GM12878 (cell line): Measurements from ENCODE around the gene GRIK3. TPM values are rescaled to one million over a fixed set of nuclear protein-coding genes. Genes with fewer than 3 reads are reported as not detected.

Source experiments
- ATAC-seq: fragments of 200-7000 bp; cut with Tn5 transposase; 3 replicates; pipeline ENCODE4 v1.9.1; 2020; ENCODE audit warnings: mild to moderate bottlenecking, moderate library complexity
- BruUV-seq: library from RNA; stranded (reverse); fragments of 400-500 nt; replicated peaks from 2 replicates; lab custom pipeline; 2021; lab: Mats Ljungman, UMichigan
- CTCF ChIA-PET: fragments of 300-600 bp; sonication (Branson Sonifier 250); formaldehyde crosslinking; extraction: SDS; loops from one replicate; lab custom pipeline; 2021; ENCODE audit warnings: inconsistent platforms; lab: Yijun Ruan, JAX
- POLR2A ChIA-PET: fragments of 350-600 bp; formaldehyde crosslinking; extraction: SDS; loops from one replicate; lab custom pipeline; 2021; ENCODE audit warnings: inconsistent platforms; lab: Charles Lee
- RAD21 ChIA-PET: fragments of 300-600 bp; sonication (Branson Sonifier 250); formaldehyde crosslinking; loops from one replicate; lab custom pipeline; 2023; ENCODE audit warnings: antibody characterized with exemption; ENCODE audit not compliant: unreplicated experiment; lab: Charles Lee
- SMC1A ChIA-PET: fragments of 300-600 bp; sonication (Branson Sonifier 250); formaldehyde crosslinking; loops from one replicate; lab custom pipeline; 2023; ENCODE audit not compliant: unreplicated experiment, uncharacterized antibody; lab: Charles Lee
- DNase-seq: peaks from one replicate; pipeline ENCODE4 v3.0.0-alpha.2; 2011; ENCODE audit warnings: low read depth, low spot score
- FAIRE-seq: peaks from 3 replicates; lab custom pipeline; 2011; peaks lifted over from hg19 to GRCh38; lab: Jason Lieb, UNC
- H2AFZ ChIP-seq: 2 replicates; pipeline ENCODE4 v1.6.0; 2011; ENCODE audit warnings: low read depth, low read length, control low read depth; ENCODE audit not compliant: control insufficient read depth
- H3K27ac ChIP-seq: 2 replicates; pipeline ENCODE4 v1.5.1; 2011; ENCODE audit warnings: control low read depth; ENCODE audit not compliant: control insufficient read depth, insufficient read depth
- H3K27me3 ChIP-seq, 2 experiments: replicated peaks in 1 of 2; 2 replicates each; pipeline versions ENCODE4 v1.6.0 to v1.6.1; 2011; ENCODE audit warnings: low read length in 1 of 2; ENCODE audit not compliant: control insufficient read depth in 2 of 2, insufficient read depth in 2 of 2
- H3K36me3 ChIP-seq, 2 experiments: 2 replicates each; pipeline ENCODE4 v1.5.1; 2011; ENCODE audit warnings: low read length in 1 of 2; ENCODE audit not compliant: control insufficient read depth in 2 of 2, insufficient read depth in 2 of 2
- H3K4me1 ChIP-seq: 2 replicates; pipeline ENCODE4 v1.6.1; 2011; ENCODE audit warnings: mild to moderate bottlenecking, low read length, moderate library complexity, mixed read lengths; ENCODE audit not compliant: control insufficient read depth, insufficient read depth
- H3K4me2 ChIP-seq: 2 replicates; pipeline ENCODE4 v1.6.0; 2011; ENCODE audit warnings: control low read depth; ENCODE audit not compliant: control insufficient read depth, insufficient read depth
- H3K4me3 ChIP-seq: fragments of 200-600 bp; sonication (generic); 2 replicates; pipeline ENCODE4 v1.5.1; 2016
- H3K79me2 ChIP-seq: 2 replicates; pipeline ENCODE4 v1.6.0; 2011; ENCODE audit warnings: low read length; ENCODE audit not compliant: control insufficient read depth, insufficient read depth
- H3K9ac ChIP-seq: 2 replicates; pipeline ENCODE4 v1.8.0; 2011; ENCODE audit warnings: low read length, control low read depth, mixed read lengths; ENCODE audit not compliant: control insufficient read depth, insufficient read depth
- H3K9me3 ChIP-seq: replicated peaks from 3 replicates; pipeline ENCODE4 v1.5.1; 2011; ENCODE audit warnings: mild to moderate bottlenecking, low read length; ENCODE audit not compliant: control insufficient read depth, insufficient read depth
- H4K20me1 ChIP-seq: 2 replicates; pipeline ENCODE4 v1.6.0; 2011; ENCODE audit not compliant: control insufficient read depth, insufficient read depth
- ATF7 ChIP-seq: fragments of 450-650 bp; IDR thresholded peaks from 2 replicates; pipeline ENCODE4 v1.6.1; 2016; ENCODE audit warnings: low read depth, mild to moderate bottlenecking
- BHLHE40 ChIP-seq, 2 experiments: fragments of 450-650 bp in 1 of 2; IDR thresholded peaks; 2 replicates each; pipeline ENCODE4 v1.6.1; 2011 to 2017; ENCODE audit warnings: low read depth in 2 of 2, borderline replicate concordance in 1 of 2, improper control_type of control experiment in 1 of 2, low read length in 1 of 2, mild to moderate bottlenecking in 1 of 2
- CREB1 ChIP-seq: IDR thresholded peaks from 2 replicates; pipeline ENCODE4 v1.6.1; 2012; ENCODE audit warnings: low read depth, mild to moderate bottlenecking, inconsistent platforms
- CREM ChIP-seq: IDR thresholded peaks from 2 replicates; pipeline ENCODE4 v1.6.1; 2014; ENCODE audit warnings: antibody characterized with exemption, low read depth
- DPF2 ChIP-seq: fragments of 450-650 bp; IDR thresholded peaks from 2 replicates; pipeline ENCODE4 v1.6.1; 2017; ENCODE audit warnings: mild to moderate bottlenecking
- EED ChIP-seq: sonication (generic); IDR thresholded peaks from 2 replicates; pipeline ENCODE4 v1.6.1; 2016; ENCODE audit warnings: antibody characterized with exemption, low read depth
- ESRRA ChIP-seq: IDR thresholded peaks from 2 replicates; pipeline ENCODE4 v1.6.1; 2012; ENCODE audit warnings: mild to moderate bottlenecking, low read length, improper control_type of control experiment
- JUNB ChIP-seq: IDR thresholded peaks from 2 replicates; pipeline ENCODE4 v1.6.1; 2016; ENCODE audit warnings: antibody characterized with exemption, mild to moderate bottlenecking
- MAX ChIP-seq: IDR thresholded peaks from 2 replicates; pipeline ENCODE4 v1.6.1; 2012; ENCODE audit warnings: low read depth, low read length, improper control_type of control experiment
- MEF2A ChIP-seq: IDR thresholded peaks from 2 replicates; pipeline ENCODE4 v1.6.1; 2011; ENCODE audit warnings: low read depth, mild to moderate bottlenecking, low read length, moderate library complexity; ENCODE audit not compliant: insufficient read depth
- NR2C1 ChIP-seq: fragments of 450-650 bp; IDR thresholded peaks from 2 replicates; pipeline ENCODE4 v1.6.1; 2017; ENCODE audit warnings: antibody characterized with exemption, mild to moderate bottlenecking, moderate library complexity
- NRF1 ChIP-seq: conservative IDR thresholded peaks from 2 replicates; pipeline ENCODE4 v1.6.1; 2011; ENCODE audit warnings: mild to moderate bottlenecking, low read depth, low read length, improper control_type of control experiment
- WGBS: methylation state at CpG from one replicate; pipeline ENCODE4 v1.1.6; 2016; ENCODE audit warnings: low lambda C conversion rate; ENCODE audit not compliant: insufficient replicate concordance, insufficient coverage; ENCODE audit errors: missing lambda C conversion rate; 5-methylcytosine and 5-hydroxymethylcytosine counted together
- in situ Hi-C: fragments of 300-500 bp; cut with MboI; formaldehyde crosslinking; loops from 9 replicates; pipeline ENCODE4 v1.14.3; 2018; ENCODE audit warnings: mixed read lengths
- intact Hi-C: fragments of 100-400 bp; cut with micrococcal nuclease; formaldehyde crosslinking; loops from one replicate; pipeline ENCODE4 v1.14.2; 2022; ENCODE audit not compliant: unreplicated experiment
- polyA plus RNA-seq, 11 experiments: library from polyadenylated mRNA; depleted of rRNA in 4 of 11; unstranded in 6 of 11; stranded (reverse) in 5 of 11; fragments of >200 nt; fragmentation: Nextera tagmentation in 4 of 11; fragmentation: Illumina TruSeq in 1 of 11; extraction: Ambion mirVana in 4 of 11; extraction: Trizol in 1 of 11; gene quantifications; 1 replicate in 1 of 11; 2 replicates in 10 of 11; pipeline versions ENCODE4 v1.2.1 to v1.2.3, GENCODE V29; 2011 to 2016; ENCODE audit warnings: inconsistent platforms in 2 of 11, missing spikeins in 2 of 11, low read depth in 1 of 11
- total RNA-seq, 4 experiments: library from RNA; depleted of rRNA in 3 of 4; stranded (reverse); fragments of >200 nt in 3 of 4; fragmentation: Illumina TruSeq in 1 of 4; extraction: Trizol in 1 of 4; gene quantifications; 2 replicates each; pipeline versions ENCODE4 v1.2.1 to v1.2.3, GENCODE V29; 2013 to 2021
- TF ChIP-seq, protein P1 (sequence below): IDR thresholded peaks from 2 replicates; pipeline ENCODE4 v1.6.1; 2012; ENCODE audit warnings: low read length, inconsistent platforms

GRIK3 gene
- total and polyA plus RNA-seq, 10 of the 15 experiments (the other 5 are each of a cell fraction or from before 2014, with no cell fraction given): not detected

- no peak for DNase-seq
- no TSS peak for BruUV-seq
- H3K9ac ChIP-seq: no peak overlapping the region
- in situ Hi-C loops (no loop called here), intact Hi-C loops (no loop called here)
- TF ChIP-seq EED (no peak), DPF2 (no peak), JUNB (peak; percentile 39; the same call in 1 of the 2 replicates), CREM (peak; percentile 48), CREB1 (peak; percentile 53; the same call in 1 of the 2 replicates), MAX (no peak), NRF1 (no peak), ESRRA (no peak), ATF7 (peak; percentile 59; the same call in 1 of the 2 replicates), BHLHE40 (IDR thresholded peaks at IDR 0.05; ENCODE audit: borderline replicate concordance in 1 of 2, low read depth in 2 of 2, low read length in 1 of 2) (no peak), NR2C1 (no peak), MEF2A (0 out of 2 replicates have a peak, but pooled peaks have one; percentile 26)
- TF ChIP-seq, protein P1, sequence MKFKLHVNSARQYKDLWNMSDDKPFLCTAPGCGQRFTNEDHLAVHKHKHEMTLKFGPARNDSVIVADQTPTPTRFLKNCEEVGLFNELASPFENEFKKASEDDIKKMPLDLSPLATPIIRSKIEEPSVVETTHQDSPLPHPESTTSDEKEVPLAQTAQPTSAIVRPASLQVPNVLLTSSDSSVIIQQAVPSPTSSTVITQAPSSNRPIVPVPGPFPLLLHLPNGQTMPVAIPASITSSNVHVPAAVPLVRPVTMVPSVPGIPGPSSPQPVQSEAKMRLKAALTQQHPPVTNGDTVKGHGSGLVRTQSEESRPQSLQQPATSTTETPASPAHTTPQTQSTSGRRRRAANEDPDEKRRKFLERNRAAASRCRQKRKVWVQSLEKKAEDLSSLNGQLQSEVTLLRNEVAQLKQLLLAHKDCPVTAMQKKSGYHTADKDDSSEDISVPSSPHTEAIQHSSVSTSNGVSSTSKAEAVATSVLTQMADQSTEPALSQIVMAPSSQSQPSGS: peak; percentile 51; the same call in 1 of the 2 replicates
- no peak overlapping the region for H3K4me3 ChIP-seq
- SMC1A ChIA-PET: interaction anchor here (0.8 kb wide), 1 partner anchor 48 kb away, joined by 3 read pairs; no protein-coding TSS in a partner anchor
- H3K27ac ChIP-seq: no peak overlapping the region
- FAIRE-seq: no peak
- peaks cover 5% of the 10 kb centered on the region; the same call in 1 of the 2 replicates for H3K4me1 ChIP-seq
- no peak overlapping the region for H3K4me2 ChIP-seq
- no peaks in the 10 kb centered on the region for H4K20me1 ChIP-seq
- POLR2A ChIA-PET: no interaction called here
- RAD21 ChIA-PET: no interaction called here
- H3K9me3 ChIP-seq: no peaks in the 10 kb centered on the region; the same call in 2 of the 3 replicates
- H3K27me3 ChIP-seq: no peaks in the 10 kb centered on the region
- CTCF ChIA-PET: interaction anchor here (0.7 kb wide), 2 partner anchors 10 to 46 kb away, joined by 3 read pairs; no protein-coding TSS in a partner anchor
- 43% methylated on average over 7 of the region's 9 CpGs for WGBS
- no peaks in the 10 kb centered on the region for H3K36me3 ChIP-seq
- peak; percentile 89 for ATAC-seq
- H3K79me2 ChIP-seq: no peaks in the 10 kb centered on the region
- H2AFZ ChIP-seq: no peak overlapping the region; the same call in 1 of the 2 replicates
Observed at GRCh38 chr1:36910886-36911540, 123.3 kb downstream of the GRIK3 start.
